ENCODE data around the gene PRR30. TPM values are rescaled to one million over a fixed set of nuclear protein-coding genes. Genes with fewer than 3 reads are reported as not detected.

The PRR30 gene
- total and polyA plus RNA-seq, 2 of the 4 experiments (the other 2 are of a cell fraction) = not detected

GRCh38 chr2:27109083-27109482, 30.1 kb downstream of the PRR30 start:
- no peak overlapping the region for H2BK15ac ChIP-seq (ENCODE audit: low read depth, low read length)
- DNase-seq (no peak), ATAC-seq (ENCODE audit: low read depth) (no peak)
- no peaks in the 10 kb centered on the region for H3K9me1 ChIP-seq (ENCODE audit: insufficient read depth, low read length)
- dilution Hi-C loops (cut with HindIII; ENCODE audit: low sequenced_read_pairs, unreplicated experiment) (no loop called here), intact Hi-C loops (cut with micrococcal nuclease) (no loop called here), in situ Hi-C loops (cut with MboI; ENCODE audit: low sequenced_read_pairs) (no loop called here)
- H3K4me1 ChIP-seq (ENCODE audit: control insufficient read depth, insufficient read depth, low read length) = no peaks in the 10 kb centered on the region
- H4K91ac ChIP-seq (ENCODE audit: insufficient read depth, low read depth, low read length) = no peak overlapping the region
- H3K18ac ChIP-seq (ENCODE audit: low read depth, low read length) = no peak overlapping the region
- no peak overlapping the region for H2BK5ac ChIP-seq (ENCODE audit: low read depth, low read length, poor library complexity, severe bottlenecking)
- no peak overlapping the region for H3K4me2 ChIP-seq (ENCODE audit: low read depth, low read length)
- H3K4ac ChIP-seq (ENCODE audit: low read depth, low read length) = no peak overlapping the region
- POLR2A ChIA-PET (ENCODE audit: unreplicated experiment) = interaction anchor here (0.6 kb wide), 1 partner anchor 28 kb away, joined by 3 read pairs; no protein-coding TSS in a partner anchor
- H4K5ac ChIP-seq (ENCODE audit: low read depth, low read length) = no peak overlapping the region
- H2BK20ac ChIP-seq (ENCODE audit: low read depth, low read length) = no peak overlapping the region
- no peak overlapping the region for H3K23ac ChIP-seq (ENCODE audit: low read depth, low read length)
- H3K27me3 ChIP-seq (ENCODE audit: control insufficient read depth, insufficient read depth, low read length) = peaks cover 37% of the 10 kb centered on the region
- no peak overlapping the region for H2AK5ac ChIP-seq (ENCODE audit: low read depth, low read length)
- H2BK120ac ChIP-seq (ENCODE audit: low read depth, low read length) = no peak overlapping the region
- H4K20me1 ChIP-seq (ENCODE audit: insufficient read depth, low read length) = no peaks in the 10 kb centered on the region
- no peak overlapping the region for H2AFZ ChIP-seq (replicated peaks; ENCODE audit: low read length, poor library complexity)
- no peak overlapping the region for H3K56ac ChIP-seq (ENCODE audit: extremely low read depth, insufficient read depth, low read length)
- CTCF ChIA-PET = no interaction called here
- no CpG with 5 or more reads among the region's 3 CpGs for WGBS, 2 experiments (ENCODE audit: extremely low coverage in 2 of 2, insufficient read length in 1 of 2)
- no peak overlapping the region for H2AK9ac ChIP-seq (replicated peaks; ENCODE audit: low read depth, low read length, poor library complexity)
- H3K9me3 ChIP-seq (ENCODE audit: control insufficient read depth, insufficient read depth, low read length) = no peaks in the 10 kb centered on the region
- H3K36me3 ChIP-seq (ENCODE audit: control insufficient read depth, insufficient read depth, low read length) = no peaks in the 10 kb centered on the region
- BruUV-seq (replicated peaks) = no TSS peak
- H3K79me1 ChIP-seq (ENCODE audit: low read depth in 1 of 2, low read length in 2 of 2) = no peaks in the 10 kb centered on the region
- no peak overlapping the region for H3K14ac ChIP-seq (replicated peaks; ENCODE audit: low read depth, low read length)
- H4K8ac ChIP-seq (ENCODE audit: low read depth in 2 of 2, low read length in 2 of 2) = no peak overlapping the region
- H3K4me3 ChIP-seq (ENCODE audit: insufficient read depth, low read depth, low read length) = no peak overlapping the region
- TF ChIP-seq MAZ (IDR thresholded peaks at IDR 0.05; ENCODE audit: borderline replicate concordance, low read depth, low read length) = no peak
- no peak for TF ChIP-seq NFE2L2 (IDR thresholded peaks at IDR 0.05; ENCODE audit: low read depth, low read length)
- no peak for TF ChIP-seq FOS (IDR thresholded peaks at IDR 0.05; ENCODE audit: low read depth, low read length)
- no peak for TF ChIP-seq POLR2A (IDR thresholded peaks at IDR 0.05; ENCODE audit: low read depth, low read length)
- TF ChIP-seq, protein P1, sequence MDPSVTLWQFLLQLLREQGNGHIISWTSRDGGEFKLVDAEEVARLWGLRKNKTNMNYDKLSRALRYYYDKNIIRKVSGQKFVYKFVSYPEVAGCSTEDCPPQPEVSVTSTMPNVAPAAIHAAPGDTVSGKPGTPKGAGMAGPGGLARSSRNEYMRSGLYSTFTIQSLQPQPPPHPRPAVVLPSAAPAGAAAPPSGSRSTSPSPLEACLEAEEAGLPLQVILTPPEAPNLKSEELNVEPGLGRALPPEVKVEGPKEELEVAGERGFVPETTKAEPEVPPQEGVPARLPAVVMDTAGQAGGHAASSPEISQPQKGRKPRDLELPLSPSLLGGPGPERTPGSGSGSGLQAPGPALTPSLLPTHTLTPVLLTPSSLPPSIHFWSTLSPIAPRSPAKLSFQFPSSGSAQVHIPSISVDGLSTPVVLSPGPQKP (IDR thresholded peaks at IDR 0.05; ENCODE audit: borderline replicate concordance, low read depth, low read length) = no peak
- TF ChIP-seq RFX5 (IDR thresholded peaks at IDR 0.05; ENCODE audit: low read depth, low read length) = no peak
- no peak for TF ChIP-seq CHD1 (IDR thresholded peaks at IDR 0.05; ENCODE audit: low read depth, low read length)
- no peak for TF ChIP-seq BHLHE40 (IDR thresholded peaks at IDR 0.05; ENCODE audit: low read depth, low read length)
- TF ChIP-seq CEBPB (IDR thresholded peaks at IDR 0.05; ENCODE audit: low read depth, low read length) = no peak
- TF ChIP-seq SMC3 (IDR thresholded peaks at IDR 0.05; ENCODE audit: low read depth, low read length) = no peak
- TF ChIP-seq MXI1 (IDR thresholded peaks at IDR 0.05; ENCODE audit: borderline replicate concordance, low read depth, low read length) = no peak
- H3K27ac ChIP-seq (ENCODE audit: insufficient read depth, low read length) = no peak overlapping the region
- no peak overlapping the region for H3K9ac ChIP-seq (ENCODE audit: low read depth, low read length)

All from IMR-90 (cell line).